ENCODE measurements around the gene KIF21A.
"Not testable (repeated sequence)": the region's sequence is repeated elsewhere in the genome, so short reads cannot be mapped to it uniquely, and the experiment has no call there.

The KIF21A gene, protein sequence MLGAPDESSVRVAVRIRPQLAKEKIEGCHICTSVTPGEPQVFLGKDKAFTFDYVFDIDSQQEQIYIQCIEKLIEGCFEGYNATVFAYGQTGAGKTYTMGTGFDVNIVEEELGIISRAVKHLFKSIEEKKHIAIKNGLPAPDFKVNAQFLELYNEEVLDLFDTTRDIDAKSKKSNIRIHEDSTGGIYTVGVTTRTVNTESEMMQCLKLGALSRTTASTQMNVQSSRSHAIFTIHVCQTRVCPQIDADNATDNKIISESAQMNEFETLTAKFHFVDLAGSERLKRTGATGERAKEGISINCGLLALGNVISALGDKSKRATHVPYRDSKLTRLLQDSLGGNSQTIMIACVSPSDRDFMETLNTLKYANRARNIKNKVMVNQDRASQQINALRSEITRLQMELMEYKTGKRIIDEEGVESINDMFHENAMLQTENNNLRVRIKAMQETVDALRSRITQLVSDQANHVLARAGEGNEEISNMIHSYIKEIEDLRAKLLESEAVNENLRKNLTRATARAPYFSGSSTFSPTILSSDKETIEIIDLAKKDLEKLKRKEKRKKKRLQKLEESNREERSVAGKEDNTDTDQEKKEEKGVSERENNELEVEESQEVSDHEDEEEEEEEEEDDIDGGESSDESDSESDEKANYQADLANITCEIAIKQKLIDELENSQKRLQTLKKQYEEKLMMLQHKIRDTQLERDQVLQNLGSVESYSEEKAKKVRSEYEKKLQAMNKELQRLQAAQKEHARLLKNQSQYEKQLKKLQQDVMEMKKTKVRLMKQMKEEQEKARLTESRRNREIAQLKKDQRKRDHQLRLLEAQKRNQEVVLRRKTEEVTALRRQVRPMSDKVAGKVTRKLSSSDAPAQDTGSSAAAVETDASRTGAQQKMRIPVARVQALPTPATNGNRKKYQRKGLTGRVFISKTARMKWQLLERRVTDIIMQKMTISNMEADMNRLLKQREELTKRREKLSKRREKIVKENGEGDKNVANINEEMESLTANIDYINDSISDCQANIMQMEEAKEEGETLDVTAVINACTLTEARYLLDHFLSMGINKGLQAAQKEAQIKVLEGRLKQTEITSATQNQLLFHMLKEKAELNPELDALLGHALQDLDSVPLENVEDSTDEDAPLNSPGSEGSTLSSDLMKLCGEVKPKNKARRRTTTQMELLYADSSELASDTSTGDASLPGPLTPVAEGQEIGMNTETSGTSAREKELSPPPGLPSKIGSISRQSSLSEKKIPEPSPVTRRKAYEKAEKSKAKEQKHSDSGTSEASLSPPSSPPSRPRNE (N-terminal part only)

DNA sequence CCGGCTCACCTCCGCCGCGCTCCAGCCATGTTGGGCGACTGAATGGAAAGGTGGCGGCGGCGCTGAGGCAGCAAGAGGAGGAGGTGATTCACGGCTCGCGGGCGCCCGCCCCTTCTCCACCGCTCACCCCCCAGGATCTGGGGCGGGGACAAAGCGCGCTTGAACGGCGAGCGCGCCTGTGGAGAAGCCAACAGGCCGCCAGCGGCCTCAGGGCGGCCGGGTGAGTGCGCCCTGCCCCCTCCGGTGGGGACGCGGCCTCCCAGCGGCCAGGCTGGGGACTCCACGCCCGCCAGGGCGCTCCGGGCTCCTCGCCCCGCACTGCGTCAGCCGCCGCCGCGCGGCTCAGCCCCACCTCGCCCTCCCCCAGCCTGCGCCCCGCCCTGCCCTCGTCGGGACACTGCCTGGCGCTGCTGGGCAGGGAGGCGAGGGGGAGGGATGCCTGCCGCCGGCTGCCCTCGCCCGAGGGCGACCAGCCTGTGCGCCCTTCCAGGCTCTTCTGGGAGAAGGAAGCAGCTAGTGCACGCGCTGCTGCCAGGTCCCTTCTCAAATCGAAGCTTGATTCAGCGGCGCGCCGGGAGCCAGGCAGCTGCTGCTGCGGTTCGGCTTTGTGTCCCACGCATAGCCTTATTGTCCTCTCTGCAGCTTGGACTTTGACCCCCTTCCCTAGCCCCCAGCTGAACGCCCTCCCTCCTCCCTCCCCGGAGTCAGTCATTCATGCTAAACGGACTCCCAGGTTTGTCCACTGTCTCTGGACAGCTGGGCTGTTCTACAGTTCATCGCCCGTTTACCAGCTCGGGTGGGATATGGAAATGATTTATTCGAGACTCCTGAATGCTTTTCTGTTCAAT lies at the start of gene KIF21A:
Gene KIF21A, minus strand, starts transcription at position 40 of the 848 bp plus-strand sequence. CDS start 150 bp downstream, outside the sequence.
- DNase-seq: peak; percentile 79 to 82
- TF ChIP-seq GATA1 (IDR thresholded peaks at IDR 0.05; ENCODE audit: low read depth, low read length) (no peak), POLR2A (IDR thresholded peaks at IDR 0.05; ENCODE audit: low read length) (peak; percentile 76)

DNA sequence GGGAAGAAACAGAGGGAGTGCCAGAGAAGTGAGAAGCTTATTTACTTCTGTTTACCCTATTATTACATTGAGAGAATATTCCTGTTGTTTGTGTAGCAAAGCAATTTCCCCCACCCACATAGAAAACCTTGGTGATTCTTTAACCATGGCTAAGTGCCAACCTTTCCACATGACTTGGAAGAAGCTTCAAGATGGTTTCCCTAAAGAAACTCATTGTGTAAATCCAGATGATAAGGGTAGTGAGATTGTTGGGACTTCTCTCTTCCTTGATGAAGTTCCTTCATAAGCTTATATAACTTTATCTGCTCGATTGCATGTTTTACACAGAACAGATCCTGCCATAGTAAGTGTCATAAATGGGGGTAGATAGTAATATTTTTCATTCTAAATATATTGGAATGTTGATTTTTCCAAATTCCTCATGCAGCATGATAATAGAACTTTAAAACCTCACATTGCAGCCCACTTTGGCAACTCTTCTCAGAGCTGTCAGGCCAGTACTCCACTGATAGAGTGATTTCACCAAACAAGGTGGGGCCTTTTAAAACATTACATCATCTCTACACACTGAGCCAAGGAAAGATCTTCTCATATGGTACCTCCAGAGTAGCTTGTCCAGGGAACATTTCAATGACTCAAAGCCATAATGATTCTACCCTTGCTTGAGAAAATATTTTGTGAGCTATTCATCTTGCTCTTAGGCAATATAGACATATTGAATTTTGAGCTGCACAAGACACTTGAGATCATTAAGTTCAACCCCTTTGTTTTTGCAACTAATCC lies 47.8 kb upstream of the KIF21A start:
- no peak for DNase-seq

DNA sequence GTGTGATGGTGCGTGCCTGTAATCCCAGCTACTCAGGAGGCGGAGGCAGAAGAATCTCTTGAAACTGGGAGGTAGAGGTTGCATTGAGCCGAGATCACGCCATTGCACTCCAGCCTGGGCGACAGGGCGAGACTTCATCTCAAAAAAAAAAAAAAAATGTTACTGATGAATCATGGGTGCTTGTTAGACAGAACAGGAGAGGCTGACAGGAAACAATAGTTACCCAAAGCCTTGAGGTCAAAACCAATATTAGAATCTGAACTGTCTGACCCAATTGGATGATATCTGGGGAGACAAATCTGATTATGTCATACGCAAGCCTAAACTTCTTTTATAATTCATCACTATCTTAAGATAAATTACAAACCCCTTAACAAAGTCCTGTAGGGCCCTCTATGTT lies 40.7 kb upstream of the KIF21A start:
- no peak for TF ChIP-seq POLR2A (IDR thresholded peaks at IDR 0.05; ENCODE audit: low read length)
- TF ChIP-seq GATA1 (IDR thresholded peaks at IDR 0.05; ENCODE audit: low read depth, low read length): no peak
- DNase-seq: no peak

More for the DNA sequence above, 47.8 kb upstream of the KIF21A start:
- no peak for TF ChIP-seq POLR2A (IDR thresholded peaks at IDR 0.05; ENCODE audit: low read length)
- TF ChIP-seq GATA1 (IDR thresholded peaks at IDR 0.05; ENCODE audit: low read depth, low read length): no peak

- DNase-seq: no peak
- TF ChIP-seq GATA1 (IDR thresholded peaks at IDR 0.05; ENCODE audit: low read depth, low read length) (no peak), POLR2A (IDR thresholded peaks at IDR 0.05; ENCODE audit: low read length) (no peak)
These were observed 40.1 kb upstream of the KIF21A start for GRCh38 chr12:39483042-39483441.

- DNase-seq: no peak
- TF ChIP-seq GATA1 (IDR thresholded peaks at IDR 0.05; ENCODE audit: low read depth, low read length) (no peak), POLR2A (IDR thresholded peaks at IDR 0.05; ENCODE audit: low read length) (no peak)
These were observed 34.0 kb upstream of the KIF21A start for GRCh38 chr12:39476894-39477293.

- DNase-seq: no peak
- TF ChIP-seq GATA1 (IDR thresholded peaks at IDR 0.05; ENCODE audit: low read depth, low read length): no peak
- no peak for TF ChIP-seq POLR2A (IDR thresholded peaks at IDR 0.05; ENCODE audit: low read length)
These were observed 33.2 kb upstream of the KIF21A start for GRCh38 chr12:39476121-39476520.

GRCh38 chr12:39475136-39475535 lies 32.2 kb upstream of the KIF21A start:
- DNase-seq: not testable (repeated sequence)

DNA sequence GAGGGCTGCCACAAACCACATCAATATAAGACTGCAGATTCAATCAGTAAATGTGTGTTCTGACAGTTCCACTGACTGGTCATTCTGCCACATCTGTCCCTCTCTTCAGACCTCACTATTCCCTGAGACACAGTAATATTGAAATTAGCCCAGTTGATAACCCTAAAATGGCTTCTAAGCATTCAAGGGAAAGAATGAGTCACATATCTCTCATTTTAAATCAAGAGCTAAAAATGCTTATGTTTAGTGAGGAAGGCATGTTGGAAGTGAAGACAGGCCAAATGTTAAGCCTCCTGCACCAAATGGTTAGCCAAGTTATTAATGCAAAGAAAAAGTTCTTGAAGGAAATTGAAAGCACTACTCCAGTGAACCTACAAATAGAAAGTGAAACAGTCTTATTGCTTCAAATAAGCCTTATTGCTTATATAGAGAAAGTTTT lies 24.5 kb upstream of the KIF21A start:
- no peak for DNase-seq
- no peak for TF ChIP-seq POLR2A (IDR thresholded peaks at IDR 0.05; ENCODE audit: low read length)
- no peak for TF ChIP-seq GATA1 (IDR thresholded peaks at IDR 0.05; ENCODE audit: low read depth, low read length)

GRCh38 chr12:39464976-39465695 lies 22.2 kb upstream of the KIF21A start:
- TF ChIP-seq GATA1 (IDR thresholded peaks at IDR 0.05; ENCODE audit: low read depth, low read length) (no peak), POLR2A (IDR thresholded peaks at IDR 0.05; ENCODE audit: low read length) (no peak)
- no peak for DNase-seq

DNA sequence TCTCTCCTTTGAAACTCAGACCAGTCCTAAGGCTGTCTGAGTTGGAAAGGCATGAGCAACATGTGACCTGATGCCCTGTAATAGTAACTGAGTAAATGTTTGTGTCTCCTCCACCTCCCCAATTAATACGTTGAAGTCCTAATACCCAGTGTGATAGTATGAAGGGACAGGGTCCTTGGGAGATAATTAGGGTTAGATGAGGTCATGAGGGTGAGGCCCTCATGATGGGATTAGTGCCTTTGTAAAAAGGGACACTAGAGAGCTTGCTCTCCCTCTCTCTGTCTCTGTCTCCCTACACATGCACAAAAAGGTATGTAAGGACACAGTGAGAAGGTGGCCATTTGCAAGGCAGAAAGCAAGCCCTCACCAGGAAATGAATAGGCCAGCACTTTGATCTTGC lies 18.1 kb upstream of the KIF21A start:
- no peak for TF ChIP-seq GATA1 (IDR thresholded peaks at IDR 0.05; ENCODE audit: low read depth, low read length)
- TF ChIP-seq POLR2A (IDR thresholded peaks at IDR 0.05; ENCODE audit: low read length): no peak
- DNase-seq: no peak

- TF ChIP-seq POLR2A (IDR thresholded peaks at IDR 0.05; ENCODE audit: low read length) (no peak), GATA1 (IDR thresholded peaks at IDR 0.05; ENCODE audit: low read depth, low read length) (no peak)
- no peak for DNase-seq
These were observed 16.1 kb upstream of the KIF21A start for GRCh38 chr12:39459027-39459434.

GRCh38 chr12:39451977-39452376 lies 9.1 kb upstream of the KIF21A start:
- TF ChIP-seq POLR2A (IDR thresholded peaks at IDR 0.05; ENCODE audit: low read length) (no peak), GATA1 (IDR thresholded peaks at IDR 0.05; ENCODE audit: low read depth, low read length) (no peak)
- DNase-seq: no peak
